HPDE6-E6E7 (cell line): ENCODE results near the gene GAB2.

ENCODE experiments used
- DNase-seq: peaks from one replicate; pipeline ENCODE4 v3.0.0; 2011; ENCODE audit warnings: missing footprints; ENCODE audit errors: extremely low spot score

GAB2 gene

DNA sequence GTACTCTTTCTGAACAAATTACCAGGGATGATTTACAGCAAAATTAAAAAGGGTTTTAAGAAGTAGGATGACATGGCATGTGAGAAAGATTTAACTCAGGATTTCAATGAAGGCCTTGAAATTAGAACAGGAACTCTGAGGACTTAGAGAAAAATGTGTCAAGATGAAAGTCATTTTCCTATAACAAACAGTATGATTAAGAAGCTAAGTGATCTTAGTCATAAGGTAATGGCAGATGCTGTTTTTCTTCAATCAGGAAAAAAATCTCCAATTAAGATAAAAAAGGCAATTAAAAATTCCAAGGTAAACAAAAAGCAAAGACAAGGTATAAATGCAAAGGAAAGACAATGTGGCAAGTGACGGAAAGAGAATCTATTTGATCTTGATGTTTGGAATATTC, 73.5 kb downstream of the GAB2 start:
- no peak for DNase-seq

DNA sequence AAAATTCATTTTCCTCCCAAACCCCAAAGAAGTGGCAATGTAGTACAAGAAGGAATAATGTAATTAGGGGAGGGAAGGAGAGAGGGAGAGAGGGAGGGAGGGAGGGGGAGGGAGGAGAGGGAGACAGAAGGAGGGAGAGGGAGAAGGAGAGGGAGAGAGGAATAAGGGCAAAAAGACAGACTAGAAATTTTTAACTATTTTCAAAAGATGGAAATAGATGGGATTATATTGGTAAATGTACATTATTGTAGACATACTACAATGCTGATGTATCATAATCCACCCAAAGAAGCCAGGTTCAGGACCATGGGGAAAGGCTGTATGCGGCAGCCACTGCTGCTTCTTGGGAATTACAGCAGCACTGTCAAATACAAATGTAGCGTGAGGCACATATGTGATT, 74.3 kb downstream of the GAB2 start:
- DNase-seq = no peak

DNA sequence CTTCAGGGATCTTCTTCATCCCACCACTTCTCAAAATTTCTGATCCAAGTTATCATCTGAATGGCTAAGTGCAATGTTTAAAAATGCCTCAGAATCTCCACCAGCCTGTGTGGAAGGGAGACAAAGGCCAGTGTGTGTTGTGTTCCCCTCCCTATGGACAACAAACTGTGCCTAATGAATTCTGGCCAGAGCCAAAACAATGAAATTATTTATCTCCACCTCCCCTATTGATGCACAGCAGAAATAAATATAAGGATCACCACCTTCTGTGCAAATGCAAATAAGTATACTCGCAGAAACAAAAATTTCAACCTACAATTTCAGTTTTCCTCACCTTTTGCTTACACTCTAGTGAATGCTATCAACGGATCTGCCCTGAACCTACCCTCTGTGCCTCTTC, 75.8 kb downstream of the GAB2 start:
- DNase-seq = no peak

DNA sequence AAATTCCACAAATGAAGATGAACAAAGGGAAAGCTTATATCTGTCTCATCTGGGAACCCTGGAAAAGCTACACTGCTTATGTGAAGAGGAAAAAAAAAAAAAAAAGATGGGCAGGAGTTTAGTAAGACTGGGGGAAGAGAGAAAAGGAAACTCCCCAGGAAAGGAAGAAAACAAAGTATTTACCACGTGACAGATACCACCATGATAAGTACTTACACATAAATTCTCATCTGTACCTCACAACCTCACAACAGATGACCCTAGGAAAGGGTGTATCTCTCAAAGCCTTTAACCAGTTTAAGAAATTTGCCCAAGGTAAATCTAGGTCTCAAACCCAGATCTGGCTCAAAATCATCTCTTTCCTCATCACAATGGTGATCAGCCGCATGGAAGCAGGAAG, 77.1 kb downstream of the GAB2 start:
- no peak for DNase-seq

DNA sequence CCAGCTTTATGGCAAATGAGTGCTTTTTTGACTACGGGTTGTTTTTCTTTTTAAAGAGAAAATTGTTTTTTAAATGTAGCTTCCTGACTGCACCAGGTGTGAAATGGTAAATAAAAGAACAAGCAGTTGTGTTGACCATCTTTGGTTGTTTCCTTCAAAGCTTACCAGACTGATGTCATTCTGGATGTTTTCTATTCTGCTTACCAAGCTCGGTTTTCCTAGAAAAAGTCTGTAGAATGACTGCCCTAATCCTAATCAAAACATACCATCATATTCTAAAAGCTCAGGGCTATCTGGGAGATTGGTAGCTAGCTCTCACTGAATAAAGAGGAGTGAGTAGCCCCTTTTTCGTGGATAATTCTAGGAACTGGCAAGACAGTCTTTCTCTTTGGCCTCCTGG, 77.7 kb downstream of the GAB2 start:
- DNase-seq = no peak

DNA sequence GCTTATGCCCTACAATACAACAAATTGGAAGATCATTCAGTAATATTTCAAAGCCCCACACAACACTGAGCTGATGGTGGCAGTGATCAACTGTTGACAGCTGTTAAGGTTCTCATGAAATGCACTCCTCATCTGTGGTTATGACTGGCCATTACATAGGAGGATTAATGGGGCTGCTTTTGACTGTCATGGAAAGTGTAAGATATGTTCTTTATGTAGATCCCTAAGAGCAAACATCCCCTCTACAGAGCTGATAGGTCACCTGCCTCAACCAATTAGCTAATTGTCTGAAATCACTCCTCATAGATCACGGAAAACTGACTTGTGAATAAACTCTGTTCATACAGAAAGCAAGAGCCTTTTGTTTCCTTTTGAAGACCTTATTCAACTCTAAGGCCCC, 78.1 kb downstream of the GAB2 start:
- DNase-seq = no peak

DNA sequence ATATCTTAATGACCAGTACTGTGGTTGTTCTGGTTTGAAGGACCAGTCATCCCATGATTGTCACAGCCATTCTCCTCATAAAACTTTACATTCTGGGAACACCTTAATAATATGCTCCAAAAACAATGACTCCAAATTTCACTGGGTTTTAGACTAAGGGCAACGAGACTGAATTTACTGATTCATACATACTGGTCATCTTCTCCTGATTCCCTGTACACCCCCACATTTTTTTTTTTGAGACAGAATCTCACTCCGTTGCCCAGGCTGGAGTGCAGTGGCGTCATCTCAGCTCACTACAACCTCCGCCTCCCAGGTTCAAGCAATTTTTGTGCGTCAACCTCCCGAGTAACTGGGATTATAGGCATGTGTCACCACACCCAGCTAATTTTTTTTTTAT, 78.9 kb downstream of the GAB2 start:
- DNase-seq = no peak

DNA sequence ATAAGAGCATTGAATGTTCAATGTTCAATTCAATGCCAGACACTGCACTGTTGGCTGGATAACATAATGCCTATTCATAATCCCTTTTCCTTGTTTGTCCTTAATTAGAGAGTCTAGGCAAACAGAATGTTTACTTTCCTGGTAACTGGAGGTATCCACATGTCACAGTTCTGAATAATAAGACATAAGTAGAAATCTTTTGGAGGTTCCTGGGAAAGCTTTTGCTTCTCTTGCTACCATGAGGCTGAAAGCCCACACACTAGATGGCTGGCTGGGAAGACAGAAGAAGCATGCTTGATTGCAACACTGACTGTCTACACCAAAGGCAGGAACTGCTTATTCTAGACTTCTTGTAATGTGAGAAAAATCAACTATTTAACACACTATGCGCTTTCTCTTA, 79.5 kb downstream of the GAB2 start:
- DNase-seq = no peak

DNA sequence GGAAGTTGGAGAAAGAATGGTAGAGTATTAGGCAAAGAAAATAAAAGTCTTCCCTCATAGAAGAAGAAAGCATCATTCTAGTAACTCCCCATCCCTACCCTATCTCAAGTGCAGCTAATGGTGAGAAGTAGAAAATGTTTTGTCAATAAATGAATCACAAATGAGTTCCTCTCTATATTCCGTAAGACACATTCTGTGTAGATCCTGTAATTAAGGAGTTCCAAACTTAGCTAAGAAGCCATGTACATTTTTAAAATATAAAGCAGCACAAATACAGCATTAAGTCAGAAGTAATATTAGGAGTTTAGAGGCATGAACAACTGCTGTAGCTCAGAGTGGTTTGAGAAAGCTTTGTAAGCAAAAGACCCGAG, 80.1 kb downstream of the GAB2 start:
- no peak for DNase-seq

DNA sequence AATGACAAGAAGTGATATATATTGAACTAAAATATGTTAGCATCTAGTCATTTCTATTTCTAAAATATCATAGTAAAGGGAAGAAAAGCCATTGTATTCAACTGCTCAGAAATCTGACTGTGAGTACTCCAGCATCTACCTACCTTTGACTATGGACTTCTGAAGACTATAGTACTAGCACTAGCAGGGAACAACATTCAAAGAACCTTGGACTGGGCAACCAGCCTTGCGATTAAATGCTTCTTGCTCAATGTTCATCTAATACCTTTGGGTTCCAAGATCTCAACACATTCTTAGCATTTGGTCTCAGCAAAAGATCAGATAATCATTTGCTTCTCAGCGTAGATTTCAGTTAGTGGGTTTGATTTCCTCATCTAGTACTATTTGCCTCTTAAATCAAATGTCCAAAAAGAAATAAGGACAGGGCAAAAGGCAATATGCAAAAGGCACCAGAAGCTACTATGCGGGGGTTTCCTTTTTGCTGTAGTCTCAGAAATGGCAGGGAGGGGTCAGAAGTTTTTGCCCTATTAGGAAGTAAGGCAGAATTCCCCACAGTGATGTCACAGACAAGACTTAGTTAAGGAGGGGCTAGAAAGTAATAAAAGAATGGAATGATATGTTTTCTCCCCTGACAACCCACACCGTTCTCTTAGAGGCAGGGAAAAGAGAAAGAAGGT, 80.6 kb downstream of the GAB2 start:
- DNase-seq = no peak

DNA sequence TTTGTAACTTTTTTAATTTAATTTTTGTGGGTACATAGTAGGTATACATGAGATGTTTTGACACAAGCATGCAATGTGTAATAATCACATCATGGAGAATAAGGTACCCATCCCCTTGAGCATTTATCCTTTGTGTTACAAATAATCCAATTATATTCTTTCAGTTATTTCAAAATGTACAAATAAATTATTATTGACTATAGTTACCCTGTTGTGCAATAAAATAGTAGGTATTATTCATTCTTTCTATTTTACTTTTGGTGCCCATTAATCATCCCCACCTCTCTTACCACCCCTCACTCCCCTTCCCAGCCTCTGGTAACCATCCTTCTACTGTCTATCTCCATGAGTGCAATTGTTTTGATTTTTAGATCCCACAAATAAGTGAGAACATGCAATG, 83.5 kb downstream of the GAB2 start:
- no peak for DNase-seq

DNA sequence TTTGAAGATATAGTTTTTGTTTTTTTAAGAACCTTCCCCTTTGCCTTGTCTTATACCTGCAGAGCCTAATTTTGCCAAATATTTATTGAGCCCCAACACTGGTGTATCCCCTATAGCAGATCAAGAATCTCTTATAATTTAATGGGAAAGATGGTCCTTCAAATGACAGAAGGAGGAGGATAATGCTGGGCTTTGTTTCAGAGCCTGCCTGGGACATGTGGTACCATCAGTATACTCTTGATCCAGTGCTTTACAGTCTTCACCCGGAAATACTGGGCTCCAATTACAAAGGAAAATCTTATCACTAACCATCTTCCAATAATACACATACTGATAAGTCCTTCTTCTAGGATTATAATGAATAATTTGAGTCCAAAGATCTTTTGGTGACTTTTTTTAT, 84.7 kb downstream of the GAB2 start:
- no peak for DNase-seq

DNA sequence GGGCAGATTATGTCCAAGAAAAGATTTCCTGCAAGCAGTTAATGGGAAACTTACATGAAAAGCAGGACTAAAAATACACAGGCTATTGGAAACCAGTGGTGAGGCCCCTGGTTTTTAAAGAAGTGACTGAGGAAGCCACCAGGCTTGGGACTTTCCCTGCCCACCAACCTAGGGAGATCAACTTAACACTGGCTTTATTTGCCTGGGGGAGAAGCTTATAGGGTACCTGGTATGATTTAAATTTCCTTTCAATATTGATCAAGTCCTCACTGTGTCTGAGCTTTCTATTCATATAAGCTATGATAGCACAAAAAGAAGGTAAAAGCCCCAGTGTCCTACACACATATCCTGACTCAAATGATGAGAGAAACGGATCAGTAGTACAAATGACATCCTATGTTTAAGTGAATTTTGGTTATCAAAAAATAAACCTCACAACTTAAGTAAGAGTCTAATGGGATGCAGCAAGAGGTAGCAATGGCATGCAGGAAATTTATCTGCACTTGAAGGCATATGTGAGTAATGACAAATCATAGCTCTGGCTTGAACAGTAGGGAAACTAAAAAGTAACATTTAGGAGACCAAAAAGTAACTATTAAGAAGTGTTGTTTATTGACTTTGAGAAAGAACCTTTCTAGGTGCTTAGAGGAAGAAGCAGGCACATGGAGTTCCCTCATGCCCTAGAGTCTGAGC, 85.3 kb downstream of the GAB2 start:
- no peak for DNase-seq

DNA sequence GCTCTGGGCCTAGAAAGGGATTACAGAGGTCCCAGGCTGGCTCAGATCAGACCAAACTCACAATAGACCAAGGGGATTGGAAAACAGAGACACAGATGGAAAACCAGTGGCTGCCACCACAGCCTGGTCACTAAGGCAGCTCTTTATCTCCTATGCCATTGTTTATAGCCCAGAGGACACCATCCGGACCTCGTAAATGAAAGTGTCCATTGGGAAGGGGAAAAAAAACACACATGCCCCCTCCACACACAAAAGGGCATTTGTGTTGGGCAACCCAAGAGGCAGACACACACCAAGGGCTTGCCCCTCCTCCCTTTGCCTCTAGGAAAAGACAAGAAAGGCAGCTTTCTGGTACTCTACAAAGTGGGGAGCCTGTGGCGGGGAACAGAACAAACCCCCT, 85.9 kb downstream of the GAB2 start:
- no peak for DNase-seq

DNA sequence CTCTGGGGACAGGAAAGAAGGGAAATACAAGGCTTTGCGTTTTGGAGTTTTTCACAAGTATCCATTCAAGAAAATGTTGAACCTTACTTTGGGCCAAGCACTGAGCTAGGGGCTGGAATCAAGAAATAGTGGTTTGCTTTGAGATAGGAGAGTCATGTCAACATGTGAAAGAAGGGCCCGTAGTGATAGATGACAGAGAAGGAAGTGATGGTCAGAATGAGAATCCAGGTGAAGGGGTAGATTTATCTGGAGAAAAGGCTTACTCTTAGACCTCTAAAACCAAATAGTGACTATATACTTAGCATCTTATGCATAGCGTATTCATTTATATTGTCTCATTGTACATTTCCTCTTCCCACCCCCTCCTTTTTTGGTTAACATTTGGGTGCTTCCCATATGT, 87.3 kb downstream of the GAB2 start:
- no peak for DNase-seq

DNA sequence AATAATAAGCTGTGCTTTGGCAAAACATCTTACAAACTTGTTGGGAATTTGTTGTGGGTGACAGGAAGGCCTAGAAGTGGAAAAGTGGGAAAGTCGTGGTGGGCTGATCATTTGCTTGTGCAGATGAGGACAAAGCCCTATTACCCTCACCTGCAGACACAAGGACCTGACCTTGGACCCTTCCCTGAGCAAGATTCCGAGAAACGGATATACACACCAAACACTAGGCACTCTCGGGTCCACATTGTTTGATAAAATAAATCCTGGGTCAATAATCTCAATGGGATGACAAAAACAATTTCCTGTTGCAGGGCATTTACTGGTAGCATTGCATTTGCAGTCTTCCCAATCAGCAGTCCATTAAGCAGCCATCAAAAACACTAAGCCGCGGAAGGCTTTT, 89.7 kb downstream of the GAB2 start:
- no peak for DNase-seq

DNA sequence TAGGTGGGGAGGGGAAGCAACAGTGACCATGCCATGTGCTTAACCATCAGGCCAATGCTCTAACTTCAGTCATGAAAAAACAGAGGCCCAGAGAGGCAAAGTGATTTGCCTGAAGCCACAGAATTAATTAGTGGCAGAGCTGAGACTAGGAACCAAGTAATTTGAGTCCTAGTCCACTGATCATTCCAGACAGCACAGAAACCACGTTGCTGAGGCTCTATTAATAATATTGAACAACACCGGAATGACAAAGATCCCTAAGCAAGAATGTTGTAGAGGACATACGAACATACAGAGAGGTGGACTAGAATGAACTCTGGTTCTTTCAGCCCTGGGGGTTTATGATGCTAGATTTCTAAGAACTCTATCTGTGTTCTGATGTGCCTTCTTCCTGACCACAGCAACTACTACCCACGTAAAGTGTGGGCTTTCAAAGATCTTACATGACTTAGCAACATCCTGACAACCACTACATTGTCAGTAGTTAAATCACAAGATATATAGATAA, 92.3 kb downstream of the GAB2 start:
- DNase-seq = no peak

DNA sequence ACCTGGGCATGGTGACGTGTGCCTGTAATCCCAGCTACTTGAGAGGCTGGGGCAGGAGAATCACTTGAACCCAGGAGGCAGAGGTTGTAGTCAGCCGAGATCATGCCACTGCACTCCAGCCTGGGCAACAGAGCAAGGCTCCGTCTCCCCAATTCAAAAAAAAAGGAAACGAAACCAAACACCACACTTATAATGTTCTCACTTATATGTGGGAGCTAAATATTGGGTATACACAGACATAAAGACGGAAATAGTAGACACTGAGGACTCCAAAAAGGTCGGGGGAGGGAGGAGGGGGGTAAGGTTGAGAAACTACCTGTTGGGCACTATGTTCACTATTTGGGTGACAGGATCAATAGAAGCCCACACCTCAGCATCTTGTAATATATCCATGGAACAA, 94.3 kb downstream of the GAB2 start:
- DNase-seq = no peak

DNA sequence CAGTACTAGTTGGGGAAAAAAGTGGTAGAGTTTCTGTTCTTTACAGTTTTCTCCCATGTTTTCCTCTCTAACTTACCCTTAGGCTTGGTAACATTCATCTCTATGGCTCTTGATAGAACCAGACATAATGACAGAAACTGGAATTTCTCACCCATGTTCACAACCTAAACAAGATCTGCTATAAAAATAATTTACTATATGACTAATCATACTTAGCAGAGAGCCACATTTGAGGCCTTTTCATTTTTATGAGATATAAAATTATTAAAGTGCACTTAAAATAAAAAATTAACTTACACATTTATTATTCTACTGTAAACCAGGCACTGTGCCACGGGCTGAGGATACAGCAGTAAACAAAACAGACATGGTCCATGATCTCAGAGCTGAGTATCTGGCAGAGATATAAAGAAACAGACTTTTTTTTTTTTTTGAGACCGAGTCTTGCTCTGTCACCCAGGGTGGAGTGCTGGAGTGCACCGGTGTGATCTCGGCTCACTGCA, 98.1 kb downstream of the GAB2 start:
- DNase-seq = no peak

DNA sequence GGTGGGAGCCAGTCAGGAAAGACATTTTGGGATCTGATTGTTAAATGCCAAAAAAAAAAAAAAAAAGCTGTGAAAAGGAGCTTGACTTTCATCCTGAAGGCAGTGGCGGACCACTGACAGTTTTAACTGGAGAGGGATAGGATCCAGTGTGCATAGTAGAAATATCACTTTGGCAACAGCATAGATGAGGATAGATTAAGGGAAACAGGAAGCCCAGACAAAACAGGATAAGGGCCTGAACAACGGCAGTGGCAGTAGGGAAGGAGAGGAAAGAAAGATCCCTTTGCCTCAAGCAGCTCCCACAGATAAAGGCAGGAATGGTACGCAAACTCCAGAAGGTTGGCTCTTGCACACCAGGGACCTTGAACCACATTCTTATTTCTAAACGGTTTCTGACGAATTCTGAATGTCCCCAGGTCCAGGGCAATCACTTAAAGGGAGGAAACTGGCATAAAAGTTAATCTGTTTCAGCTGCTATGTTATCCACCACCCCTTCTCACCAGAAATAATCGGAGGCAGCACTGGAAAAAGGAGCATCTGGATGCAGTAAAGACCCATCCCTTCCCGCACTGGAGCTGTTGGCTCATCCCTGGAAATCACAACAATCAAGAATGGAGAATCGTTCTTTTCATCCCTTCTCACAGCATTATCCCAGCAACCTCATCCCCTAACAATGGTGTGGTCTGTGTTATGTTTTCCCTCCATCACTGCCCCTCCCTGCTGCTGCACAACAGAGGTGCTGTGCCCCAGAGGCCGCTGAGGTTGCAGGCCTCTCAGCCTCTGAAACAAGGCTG, 99.1 kb downstream of the GAB2 start:
- DNase-seq = no peak

DNA sequence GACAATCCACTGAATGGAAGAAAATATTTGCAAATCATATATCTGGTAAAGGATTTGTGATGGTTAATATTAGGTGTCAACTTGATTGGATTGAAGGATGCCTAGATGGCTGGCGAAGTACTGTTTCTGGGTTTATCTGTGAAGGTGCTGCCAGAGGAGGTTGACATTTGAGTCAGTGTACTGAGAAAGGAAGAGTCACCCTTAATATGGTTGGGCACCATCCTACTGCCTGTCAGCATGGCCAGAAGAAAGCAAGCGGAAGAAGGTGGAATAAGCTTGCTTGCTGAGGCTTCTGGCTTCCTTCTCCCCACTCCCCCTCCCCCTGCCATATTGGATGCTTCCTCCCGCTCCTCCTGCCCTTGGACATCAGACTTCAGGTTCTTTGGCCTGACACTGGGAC, 101.9 kb downstream of the GAB2 start:
- no peak for DNase-seq

DNA sequence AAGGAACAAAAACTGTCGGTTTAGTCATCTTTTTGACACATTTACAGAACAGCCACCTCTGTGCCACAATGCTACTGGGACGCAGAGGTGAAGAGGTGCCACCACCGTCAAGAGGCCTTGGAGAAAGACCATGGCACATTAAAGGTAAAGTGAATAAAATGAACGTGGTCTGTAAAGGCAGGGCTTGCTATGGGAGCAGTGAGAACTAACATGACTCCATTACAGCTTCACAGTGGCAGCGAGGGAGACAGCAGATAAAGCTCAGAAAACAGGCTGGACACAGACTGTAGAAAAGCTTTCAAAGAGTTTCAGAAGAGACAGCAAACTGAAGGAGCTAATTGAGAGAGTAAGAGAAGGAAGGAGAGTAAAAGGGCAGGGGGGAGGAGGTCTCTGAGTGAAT, 102.9 kb downstream of the GAB2 start:
- no peak for DNase-seq

DNA sequence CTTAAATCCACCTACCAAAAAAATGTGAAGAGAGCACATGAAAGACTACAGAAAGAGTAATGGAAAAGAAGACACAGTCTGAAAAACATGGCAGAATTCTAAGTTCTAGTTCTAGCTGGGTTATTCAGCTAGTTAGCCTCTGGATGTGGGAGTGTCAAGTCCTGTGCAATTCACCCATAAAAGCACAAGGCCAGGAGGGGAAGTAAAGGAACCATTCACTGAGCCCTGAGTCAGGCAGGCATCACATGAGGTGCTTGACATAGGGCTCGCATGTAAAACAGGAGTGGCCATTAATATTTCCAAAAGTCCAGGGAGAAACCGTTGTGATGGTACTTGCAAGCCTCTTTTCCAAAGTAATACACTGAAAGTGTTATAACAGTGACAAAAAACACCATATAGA, 103.7 kb downstream of the GAB2 start:
- no peak for DNase-seq
